GM12801 (cell line): ENCODE data around the gene SPNS2.

ENCODE experiments used
- TF ChIP-seq, protein P1 (sequence below): IDR thresholded peaks from one replicate; pipeline ENCODE4 v1.5.1; 2011; ENCODE audit warnings: control low read depth; ENCODE audit not compliant: insufficient read length; ENCODE audit errors: extremely low read depth

Gene SPNS2

DNA sequence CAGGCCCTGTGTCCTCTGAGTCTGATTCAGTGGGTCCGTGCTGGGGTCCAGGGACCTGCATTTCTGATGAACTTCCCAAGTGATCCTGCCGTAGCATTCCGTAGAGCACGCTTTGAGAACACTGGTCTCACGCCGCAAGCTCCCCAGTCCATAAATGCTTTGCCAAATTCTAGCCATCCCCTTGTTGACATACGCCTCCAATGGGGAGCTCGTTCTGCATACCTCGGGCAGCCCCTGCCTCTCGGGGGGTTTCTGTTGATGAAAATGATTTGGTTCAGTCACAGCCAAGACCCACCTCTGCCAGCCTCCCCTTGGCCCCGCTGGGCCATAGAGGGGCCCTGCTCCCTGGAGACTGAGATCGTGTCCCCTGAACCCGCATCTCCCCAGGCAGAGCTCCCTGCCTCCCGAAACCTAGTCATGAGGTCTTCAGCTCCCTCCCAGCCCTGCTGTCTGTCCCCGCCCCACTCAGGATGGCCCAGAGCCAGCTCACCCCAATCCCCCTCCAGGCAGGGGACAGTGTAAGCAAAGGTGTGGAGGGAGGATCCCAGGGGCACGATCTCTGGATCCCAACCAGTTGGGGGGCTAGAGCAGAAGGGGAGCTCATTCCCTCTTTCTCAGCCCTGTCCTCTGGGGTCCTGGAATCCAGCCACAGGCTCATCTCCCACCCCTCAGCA, 16.2 kb upstream of the SPNS2 start:
- TF ChIP-seq, protein P1, sequence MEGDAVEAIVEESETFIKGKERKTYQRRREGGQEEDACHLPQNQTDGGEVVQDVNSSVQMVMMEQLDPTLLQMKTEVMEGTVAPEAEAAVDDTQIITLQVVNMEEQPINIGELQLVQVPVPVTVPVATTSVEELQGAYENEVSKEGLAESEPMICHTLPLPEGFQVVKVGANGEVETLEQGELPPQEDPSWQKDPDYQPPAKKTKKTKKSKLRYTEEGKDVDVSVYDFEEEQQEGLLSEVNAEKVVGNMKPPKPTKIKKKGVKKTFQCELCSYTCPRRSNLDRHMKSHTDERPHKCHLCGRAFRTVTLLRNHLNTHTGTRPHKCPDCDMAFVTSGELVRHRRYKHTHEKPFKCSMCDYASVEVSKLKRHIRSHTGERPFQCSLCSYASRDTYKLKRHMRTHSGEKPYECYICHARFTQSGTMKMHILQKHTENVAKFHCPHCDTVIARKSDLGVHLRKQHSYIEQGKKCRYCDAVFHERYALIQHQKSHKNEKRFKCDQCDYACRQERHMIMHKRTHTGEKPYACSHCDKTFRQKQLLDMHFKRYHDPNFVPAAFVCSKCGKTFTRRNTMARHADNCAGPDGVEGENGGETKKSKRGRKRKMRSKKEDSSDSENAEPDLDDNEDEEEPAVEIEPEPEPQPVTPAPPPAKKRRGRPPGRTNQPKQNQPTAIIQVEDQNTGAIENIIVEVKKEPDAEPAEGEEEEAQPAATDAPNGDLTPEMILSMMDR: no peak

DNA sequence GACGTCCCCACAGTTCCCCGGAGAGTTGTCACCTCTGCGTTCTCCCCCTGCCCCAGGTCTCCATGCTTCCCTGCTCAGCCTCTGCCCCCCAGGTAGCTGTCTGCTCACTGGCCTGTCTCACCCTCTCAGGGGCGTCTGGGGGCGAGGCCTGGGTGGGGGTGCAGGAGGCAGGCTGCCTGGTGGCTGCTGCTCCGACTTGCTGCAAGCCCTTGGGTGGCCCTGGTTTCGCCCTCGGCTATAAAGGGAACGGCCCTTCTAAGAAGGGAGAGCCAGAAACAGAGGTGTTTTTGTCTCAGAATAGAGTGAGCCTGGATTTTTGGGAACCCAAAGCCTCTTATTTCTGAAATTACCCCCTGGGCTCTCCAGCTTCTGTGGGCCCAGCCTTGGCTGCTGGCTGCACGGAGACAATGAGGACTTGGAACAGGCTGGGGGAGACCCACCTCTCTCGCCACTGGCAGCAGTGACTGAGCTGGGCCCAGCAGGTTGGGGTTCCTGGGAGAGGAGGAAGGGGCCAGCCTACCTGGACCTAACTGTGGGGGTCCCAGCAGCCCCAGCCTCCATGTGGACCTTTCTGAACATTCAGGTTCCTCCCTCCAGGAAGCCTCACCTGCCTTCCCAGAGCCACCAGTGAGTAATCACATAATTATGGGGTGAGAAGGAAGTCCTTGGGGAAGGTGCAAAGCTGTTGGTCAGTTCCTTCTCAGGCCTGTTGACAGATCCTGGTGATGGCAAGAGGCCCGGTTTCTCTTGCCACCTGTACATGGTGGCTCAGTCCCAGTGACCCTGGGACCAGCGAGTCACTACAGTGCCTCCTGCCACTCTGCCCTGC, 15.5 kb upstream of the SPNS2 start:
- TF ChIP-seq, protein P1: no peak

DNA sequence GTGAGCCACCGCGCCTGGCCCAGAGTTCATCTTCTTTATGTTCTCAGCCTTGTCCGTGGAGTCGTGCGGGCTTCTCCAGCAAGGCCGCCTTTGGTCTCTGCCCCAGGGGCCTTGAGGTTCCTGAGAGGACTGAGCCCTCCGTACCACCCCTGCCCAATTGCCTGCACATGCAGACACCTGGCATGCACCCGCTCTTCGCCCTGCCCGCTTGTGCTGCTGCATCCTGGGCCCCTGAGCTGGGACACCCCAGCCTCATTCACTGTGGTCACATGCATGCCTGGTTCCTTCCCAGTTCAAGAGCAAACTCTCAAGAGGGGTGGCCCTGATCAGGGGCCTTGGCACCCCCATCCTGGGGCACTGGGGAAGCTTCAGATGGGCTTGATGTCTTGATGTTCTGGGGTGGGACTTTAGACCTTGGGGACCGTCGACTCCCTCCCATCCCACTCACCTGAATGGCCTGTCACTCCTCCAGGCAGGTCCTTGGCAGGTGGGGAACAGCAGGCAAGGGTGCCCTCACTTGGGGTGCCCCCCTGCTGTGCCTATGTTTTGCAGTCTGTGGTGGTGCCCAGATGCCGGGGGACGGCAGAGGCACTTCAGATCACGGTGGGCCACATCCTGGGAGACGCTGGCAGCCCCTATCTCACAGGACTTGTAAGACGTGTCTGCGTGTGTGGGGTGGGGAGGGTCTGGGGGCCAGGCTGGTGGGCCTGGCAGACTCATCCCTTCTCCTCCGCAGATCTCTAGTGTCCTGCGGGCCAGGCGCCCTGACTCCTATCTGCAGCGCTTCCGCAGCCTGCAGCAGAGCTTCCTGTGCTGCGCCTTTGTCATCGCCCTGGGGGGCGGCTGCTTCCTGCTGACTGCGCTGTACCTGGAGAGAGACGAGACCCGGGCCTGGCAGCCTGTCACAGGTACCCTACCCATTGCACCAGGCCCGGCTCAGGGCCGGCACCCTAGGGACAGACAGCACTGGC, 12.7 kb upstream of the SPNS2 start:
- TF ChIP-seq, protein P1: no peak

DNA sequence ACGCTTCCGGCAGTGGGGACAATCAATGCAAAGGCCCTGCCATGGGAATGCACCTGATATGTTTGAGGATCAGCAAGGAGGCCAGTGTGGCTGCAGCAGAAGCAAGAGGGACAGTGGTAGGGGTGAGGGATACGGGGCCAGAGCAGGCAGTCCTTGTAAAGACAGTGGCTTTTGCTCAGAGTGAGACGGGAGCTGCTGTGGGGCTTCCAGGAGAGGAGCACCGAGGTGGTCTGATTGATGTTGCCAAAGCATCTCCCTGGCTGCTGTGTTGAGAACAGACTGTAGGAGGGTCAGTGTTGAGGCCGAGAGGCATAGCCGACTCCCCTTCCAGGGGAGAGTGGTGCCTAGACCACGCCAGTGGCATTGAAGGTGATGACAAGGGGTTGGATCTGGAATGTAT, 11.4 kb upstream of the SPNS2 start:
- TF ChIP-seq, protein P1: no peak

DNA sequence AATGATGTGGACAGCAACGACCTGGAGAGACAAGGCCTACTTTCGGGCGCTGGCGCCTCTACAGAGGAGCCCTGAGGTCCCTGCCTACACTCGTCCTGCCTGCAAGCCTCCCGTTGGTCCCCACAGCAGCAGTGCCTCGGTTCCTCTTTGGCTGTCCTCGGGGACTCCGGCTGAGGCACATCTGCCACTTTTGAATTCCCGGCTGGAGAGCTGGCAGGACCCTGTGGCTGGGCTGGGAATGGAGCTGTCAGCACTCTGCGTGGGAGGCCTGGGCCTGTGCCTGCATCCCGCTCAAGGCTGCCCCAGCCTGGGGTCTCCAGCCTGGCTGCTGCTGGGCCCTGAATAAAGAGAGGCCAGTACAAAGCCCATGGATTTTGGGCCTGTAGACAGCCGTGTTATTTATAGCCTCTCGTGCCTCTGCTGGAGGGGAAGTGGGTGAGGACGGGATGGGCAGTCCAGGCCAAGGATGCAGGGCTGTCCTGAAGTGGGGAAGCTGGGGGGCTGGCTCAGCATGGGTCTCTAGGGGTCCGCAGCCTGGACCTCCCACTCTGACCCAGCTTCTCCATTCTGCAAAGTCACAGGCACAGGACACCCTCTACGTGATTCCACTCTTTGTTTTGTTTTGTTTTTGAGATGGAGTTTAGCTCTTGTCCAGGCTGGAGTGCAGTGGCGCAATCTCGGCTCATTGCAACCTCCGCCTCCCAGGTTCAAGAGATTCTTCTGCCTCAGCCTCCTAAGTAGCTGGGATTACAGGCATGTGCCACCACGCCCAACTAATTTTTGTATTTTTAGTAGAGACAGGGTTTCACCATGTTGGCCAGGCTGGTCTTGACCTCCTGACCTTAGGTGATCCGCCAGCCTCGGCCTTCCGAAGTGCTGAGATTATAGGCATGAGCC, 10.6 kb upstream of the SPNS2 start:
- TF ChIP-seq, protein P1: no peak

DNA sequence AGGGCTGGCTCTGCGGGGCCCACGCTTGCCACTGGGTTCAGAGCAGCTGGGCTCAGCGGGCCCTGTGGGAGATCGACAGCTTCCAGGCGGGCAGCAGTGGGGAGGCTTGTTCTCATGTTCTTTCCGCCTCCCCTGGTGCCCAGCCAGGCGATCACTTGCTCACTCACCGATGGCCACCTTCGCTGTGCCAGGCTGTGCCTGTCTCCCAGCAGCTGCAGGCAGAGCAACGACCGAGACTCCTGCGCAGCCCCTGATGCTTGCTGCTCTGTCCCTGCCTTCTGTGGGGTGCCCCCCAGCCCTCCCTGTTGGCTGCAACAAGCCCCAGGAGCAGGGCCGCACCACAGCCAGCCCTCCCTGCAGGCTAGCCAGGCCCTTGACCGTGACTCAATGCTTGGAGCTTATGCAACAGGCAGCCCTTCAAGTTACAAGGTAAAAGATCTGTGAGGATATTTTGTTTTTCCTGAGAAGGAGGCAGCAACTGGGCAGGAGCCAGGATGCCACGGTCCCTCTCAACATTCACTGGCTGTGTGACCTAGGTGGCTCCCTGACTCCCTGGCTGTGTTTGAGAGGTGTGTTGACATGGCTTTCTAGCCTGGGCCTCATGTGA, 9.6 kb upstream of the SPNS2 start:
- TF ChIP-seq, protein P1: no peak
